Suprapubic skin (tissue), 4 donors: Measurements from ENCODE around the gene ST6GALNAC4.

Experiments
- POLR2A ChIP-seq, 2 donors: fragments of 450-650 bp; IDR thresholded peaks; one replicate each; pipeline ENCODE4 v1.6.1; 2017; ENCODE audit warnings: antibody characterized with exemption in 2 of 2, mild to moderate bottlenecking in 2 of 2, moderate library complexity in 2 of 2
- POLR2AphosphoS5 ChIP-seq, 3 donors: sonication (generic); formaldehyde crosslinking; IDR thresholded peaks; one replicate each; pipeline ENCODE4 v1.6.1; 2017; ENCODE audit warnings: antibody characterized with exemption in 3 of 3
- TF ChIP-seq, protein P1 (sequence below), 2 donors: fragments of 200-600 bp in 1 of 2; fragments of 450-650 bp in 1 of 2; sonication (generic) in 1 of 2; IDR thresholded peaks; one replicate each; pipeline ENCODE4 v1.5.1; 2016 to 2019; ENCODE audit warnings: antibody characterized with exemption in 2 of 2, mild to moderate bottlenecking in 1 of 2, moderate library complexity in 1 of 2

DNA sequence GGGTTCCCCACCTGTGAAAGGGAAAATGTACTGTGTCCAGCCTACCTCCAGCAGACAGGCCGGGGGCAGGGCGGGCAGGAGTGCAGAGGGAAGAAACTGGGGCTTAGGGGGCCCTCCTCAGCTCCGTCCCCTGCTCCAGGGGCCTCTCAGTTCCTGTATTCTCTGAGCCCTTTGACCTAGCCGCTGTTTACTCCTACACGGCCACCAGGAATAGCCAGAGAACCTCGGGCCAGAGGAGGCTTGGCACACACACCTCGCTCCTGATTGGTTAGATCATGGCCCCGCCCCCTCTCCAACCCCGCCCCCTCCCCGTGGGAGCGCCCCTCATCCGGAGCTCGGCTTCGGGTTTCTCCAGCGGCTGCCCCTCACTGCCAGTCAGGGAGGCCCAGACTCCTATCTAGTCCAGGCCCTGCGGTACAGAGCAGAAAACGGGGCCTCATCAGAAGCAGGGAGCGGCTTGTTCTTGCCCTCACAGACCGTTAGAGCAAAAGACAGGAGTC, 19.6 kb downstream of the ST6GALNAC4 start:
- TF ChIP-seq POLR2A (IDR thresholded peaks at IDR 0.05): no peak
- TF ChIP-seq, protein P1, sequence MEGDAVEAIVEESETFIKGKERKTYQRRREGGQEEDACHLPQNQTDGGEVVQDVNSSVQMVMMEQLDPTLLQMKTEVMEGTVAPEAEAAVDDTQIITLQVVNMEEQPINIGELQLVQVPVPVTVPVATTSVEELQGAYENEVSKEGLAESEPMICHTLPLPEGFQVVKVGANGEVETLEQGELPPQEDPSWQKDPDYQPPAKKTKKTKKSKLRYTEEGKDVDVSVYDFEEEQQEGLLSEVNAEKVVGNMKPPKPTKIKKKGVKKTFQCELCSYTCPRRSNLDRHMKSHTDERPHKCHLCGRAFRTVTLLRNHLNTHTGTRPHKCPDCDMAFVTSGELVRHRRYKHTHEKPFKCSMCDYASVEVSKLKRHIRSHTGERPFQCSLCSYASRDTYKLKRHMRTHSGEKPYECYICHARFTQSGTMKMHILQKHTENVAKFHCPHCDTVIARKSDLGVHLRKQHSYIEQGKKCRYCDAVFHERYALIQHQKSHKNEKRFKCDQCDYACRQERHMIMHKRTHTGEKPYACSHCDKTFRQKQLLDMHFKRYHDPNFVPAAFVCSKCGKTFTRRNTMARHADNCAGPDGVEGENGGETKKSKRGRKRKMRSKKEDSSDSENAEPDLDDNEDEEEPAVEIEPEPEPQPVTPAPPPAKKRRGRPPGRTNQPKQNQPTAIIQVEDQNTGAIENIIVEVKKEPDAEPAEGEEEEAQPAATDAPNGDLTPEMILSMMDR (IDR thresholded peaks at IDR 0.05): no peak
- TF ChIP-seq POLR2AphosphoS5 (IDR thresholded peaks at IDR 0.05): no peak
